Natural killer cell (primary cell): ENCODE data around the gene LIPA. TPM values are rescaled to one million over a fixed set of nuclear protein-coding genes. Genes with fewer than 3 reads are reported as not detected.

Experiments used
- ATAC-seq, 3 donors: fragments of 150-1000 bp in 2 of 3; fragments of 200-7000 bp in 1 of 3; cut with Tn5 transposase; 1 replicate in 1 of 3; 2 replicates in 2 of 3; pipeline ENCODE4 v1.10.0; 2021; ENCODE audit warnings: mild to moderate bottlenecking in 2 of 3, moderate library complexity in 2 of 3
- DNase-seq, 2 donors: peaks; one replicate each; pipeline versions ENCODE4 v3.0.0 to v3.0.0-alpha.2; 2013 to 2021; ENCODE audit warnings: mixed read lengths in 1 of 2
- H3K27ac ChIP-seq: one replicate; pipeline ENCODE4 v1.5.1; 2013; ENCODE audit warnings: mild to moderate bottlenecking, low read length
- H3K27me3 ChIP-seq: one replicate; pipeline ENCODE4 v1.6.1; 2013; ENCODE audit warnings: low read length; ENCODE audit not compliant: control insufficient read depth, insufficient read depth
- H3K36me3 ChIP-seq: one replicate; pipeline ENCODE4 v1.6.1; 2013; ENCODE audit warnings: low read length; ENCODE audit not compliant: control insufficient read depth, insufficient read depth
- H3K4me1 ChIP-seq: one replicate; pipeline ENCODE4 v1.6.1; 2013; ENCODE audit warnings: low read length; ENCODE audit not compliant: control insufficient read depth, insufficient read depth
- H3K4me3 ChIP-seq: one replicate; pipeline ENCODE4 v1.5.1; 2013; ENCODE audit warnings: low read length
- H3K9me3 ChIP-seq: one replicate; pipeline ENCODE4 v1.6.1; 2013; ENCODE audit warnings: low read length; ENCODE audit not compliant: control insufficient read depth, insufficient read depth
- H3K27ac Mint-ChIP-seq, 2 donors: one replicate each; pipeline ENCODE4 v1.8.0; 2022; ENCODE audit warnings: mild to moderate bottlenecking in 2 of 2, mixed read lengths in 2 of 2, moderate library complexity in 1 of 2
- H3K27me3 Mint-ChIP-seq, 2 donors: one replicate each; pipeline ENCODE4 v1.8.0; 2022; ENCODE audit warnings: low read depth in 2 of 2, mixed read lengths in 2 of 2
- H3K36me3 Mint-ChIP-seq: one replicate; pipeline ENCODE4 v1.8.0; 2022; ENCODE audit warnings: mixed read lengths
- H3K4me1 Mint-ChIP-seq, 2 donors: one replicate each; pipeline ENCODE4 v1.8.0; 2022; ENCODE audit warnings: mixed read lengths in 2 of 2
- H3K4me3 Mint-ChIP-seq: one replicate; pipeline ENCODE4 v1.8.0; 2022; ENCODE audit warnings: mild to moderate bottlenecking, moderate library complexity, mixed read lengths
- H3K9me3 Mint-ChIP-seq, 2 donors: one replicate each; pipeline ENCODE4 v1.8.0; 2022; ENCODE audit warnings: mixed read lengths in 2 of 2
- CTCF ChIP-seq: fragments of 200-600 bp; IDR thresholded peaks from one replicate; pipeline ENCODE4 v1.8.0; 2022; ENCODE audit warnings: antibody characterized with exemption
- WGBS: methylation state at CpG from one replicate; pipeline ENCODE4 v1.1.7; 2013; ENCODE audit warnings: missing lambda C conversion rate; ENCODE audit not compliant: insufficient coverage; 5-methylcytosine and 5-hydroxymethylcytosine counted together
- intact Hi-C: fragments of 100-400 bp; cut with micrococcal nuclease; formaldehyde crosslinking; loops from one replicate; pipeline ENCODE4 v1.14.2; 2022
- total RNA-seq, 4 donors: library from RNA; stranded (reverse); fragments of 120-200 nt in 1 of 4; gene quantifications; one replicate each; pipeline versions ENCODE4 v1.2.3 to v1.2.4, GENCODE V29; 2013 to 2022

The LIPA gene
- total RNA-seq, 3 donors from 2014 or later (not counting 1 experiment from before 2014, with no cell fraction given): 41.0 to 43.3 (median 41.1) TPM

GRCh38 chr10:89238956-89239644 lies 12.5 kb downstream of the LIPA start:
- Histone ChIP-seq H3K27me3 (no peaks in the 10 kb centered on the region), H3K27ac (no peak overlapping the region), H3K9me3 (no peaks in the 10 kb centered on the region), H3K36me3 (peaks cover 11% of the 10 kb centered on the region), H3K4me3 (no peak overlapping the region), H3K4me1 (peaks cover 6% of the 10 kb centered on the region)
- H3K4me3 Mint-ChIP-seq: no peak overlapping the region
- intact Hi-C loops: no loop called here
- ATAC-seq (no peak), DNase-seq (no peak)
- no peak for TF ChIP-seq CTCF
- peaks cover 6% of the 10 kb centered on the region for H3K36me3 Mint-ChIP-seq
- WGBS: over 99% methylated on average over 5 of the region's 5 CpGs
- H3K9me3 Mint-ChIP-seq: no peaks in the 10 kb centered on the region
- H3K27ac Mint-ChIP-seq: no peak overlapping the region
- H3K4me1 Mint-ChIP-seq: peaks cover 7 to 18% of the 10 kb centered on the region in 2 donors
- no peaks in the 10 kb centered on the region for H3K27me3 Mint-ChIP-seq

DNA sequence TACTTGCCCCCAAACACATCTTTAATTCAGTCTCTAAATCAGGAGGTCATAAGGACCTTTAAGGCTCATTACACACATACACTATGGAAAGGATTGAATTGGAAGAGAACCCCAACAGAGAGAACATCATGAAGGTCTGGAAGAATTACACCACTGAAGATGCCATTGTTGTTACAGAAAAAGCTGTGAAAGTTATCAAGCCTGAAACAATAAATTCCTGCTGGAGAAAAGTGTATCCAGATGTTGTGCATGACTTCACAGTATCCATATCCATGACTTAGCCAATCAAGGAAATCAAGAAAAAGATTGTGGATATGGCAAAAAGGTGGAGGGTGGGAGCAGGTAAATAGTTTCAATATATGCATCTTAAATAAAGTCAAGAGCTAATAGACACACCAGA lies 13.7 kb downstream of the LIPA start:
- Mint-ChIP-seq H3K9me3 (no peaks in the 10 kb centered on the region), H3K36me3 (peaks cover 6% of the 10 kb centered on the region), H3K4me1 (peaks cover 3 to 14% of the 10 kb centered on the region in 2 donors), H3K27me3 (no peaks in the 10 kb centered on the region), H3K4me3 (no peak overlapping the region), H3K27ac (no peak overlapping the region)
- H3K4me3 ChIP-seq: no peak overlapping the region
- H3K4me1 ChIP-seq: peaks cover 4% of the 10 kb centered on the region
- no peak for DNase-seq
- TF ChIP-seq CTCF: no peak
- H3K27me3 ChIP-seq: no peaks in the 10 kb centered on the region
- no peaks in the 10 kb centered on the region for H3K9me3 ChIP-seq
- no peak for ATAC-seq
- H3K36me3 ChIP-seq: peaks cover 16% of the 10 kb centered on the region
- intact Hi-C loops: no loop called here
- H3K27ac ChIP-seq: no peak overlapping the region

- H3K4me3 ChIP-seq: no peak overlapping the region
- H3K27ac Mint-ChIP-seq: no peak overlapping the region
- intact Hi-C loops: no loop called here
- no peaks in the 10 kb centered on the region for H3K27me3 Mint-ChIP-seq
- H3K4me1 Mint-ChIP-seq: peaks cover 0 to 5% of the 10 kb centered on the region in 2 donors
- TF ChIP-seq CTCF: no peak
- DNase-seq (no peak), ATAC-seq (no peak)
- WGBS: 100% methylated on average over 3 of the region's 4 CpGs
- H3K4me1 ChIP-seq: peaks cover 2% of the 10 kb centered on the region
- H3K4me3 Mint-ChIP-seq: no peak overlapping the region
- H3K9me3 ChIP-seq: no peaks in the 10 kb centered on the region
- no peak overlapping the region for H3K27ac ChIP-seq
- H3K36me3 Mint-ChIP-seq: peaks cover 6% of the 10 kb centered on the region
- peaks cover 19% of the 10 kb centered on the region for H3K36me3 ChIP-seq
- H3K27me3 ChIP-seq: no peaks in the 10 kb centered on the region
- H3K9me3 Mint-ChIP-seq: no peaks in the 10 kb centered on the region
Observed at GRCh38 chr10:89236226-89236797, 15.3 kb downstream of the LIPA start.
